Upper lobe of left lung (tissue), 4 donors: ENCODE data around the gene TRAPPC11.

ENCODE experiments used
- POLR2A ChIP-seq, 4 donors: fragments of 450-650 bp; IDR thresholded peaks; one replicate each; pipeline ENCODE4 v1.5.1; 2016 to 2017; ENCODE audit warnings: antibody characterized with exemption in 4 of 4, mild to moderate bottlenecking in 2 of 4
- POLR2AphosphoS5 ChIP-seq, 2 donors: sonication (generic); formaldehyde crosslinking; IDR thresholded peaks; one replicate each; pipeline ENCODE4 v1.5.1; 2017; ENCODE audit warnings: antibody characterized with exemption in 2 of 2
- TF ChIP-seq, protein P1 (sequence below), 6 experiments: fragments of 450-650 bp in 4 of 6; fragments of 200-600 bp in 2 of 6; sonication (generic) in 2 of 6; IDR thresholded peaks; one replicate each; pipeline ENCODE4 v1.5.1; 2016 to 2019; ENCODE audit warnings: antibody characterized with exemption in 6 of 6

DNA sequence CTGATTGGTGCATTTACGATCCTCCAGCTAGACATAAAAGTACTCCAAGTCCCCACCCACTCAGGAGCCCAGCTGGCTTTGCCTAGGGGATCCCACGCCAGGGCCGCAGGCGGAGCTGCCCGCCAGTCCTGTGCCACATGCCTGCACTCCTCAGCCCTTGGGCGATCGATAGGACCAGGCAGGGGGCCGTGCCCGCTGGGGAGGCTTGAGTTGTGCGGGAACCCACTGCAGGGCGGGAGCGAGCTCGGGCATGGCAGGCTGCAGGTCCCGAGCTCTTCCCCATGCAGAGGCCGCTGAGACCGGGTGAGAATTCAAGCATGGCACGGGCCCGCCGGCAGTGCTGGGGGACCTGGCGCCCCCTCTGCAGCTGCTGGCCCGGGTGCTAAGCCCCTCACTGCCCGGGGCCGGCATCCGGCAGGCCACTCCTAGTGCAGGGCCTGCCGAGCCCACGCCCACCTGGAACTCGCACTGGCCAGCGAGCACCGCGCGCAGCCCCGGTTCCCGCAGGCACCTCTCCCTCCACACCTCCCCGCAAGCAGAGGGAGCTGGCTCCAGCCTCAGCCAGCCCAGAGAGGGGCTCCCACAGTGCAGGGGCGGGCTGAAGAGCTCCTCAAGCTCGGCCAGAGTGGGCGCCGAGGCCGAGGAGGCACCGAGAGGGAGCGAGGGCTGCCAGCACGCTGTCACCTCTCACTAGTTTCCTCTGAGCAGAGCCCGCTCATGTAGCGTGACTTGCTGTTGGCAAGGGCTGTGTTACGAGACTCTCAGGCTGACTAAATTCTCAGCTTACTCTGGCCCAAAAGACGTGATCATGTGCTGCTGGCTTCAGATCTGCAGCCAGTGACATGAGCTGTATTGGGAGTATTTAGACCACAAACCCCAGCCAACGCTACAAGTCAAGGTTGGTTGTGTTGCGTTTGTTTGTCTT lies 87.5 kb downstream of the TRAPPC11 start:
- TF ChIP-seq, protein P1, sequence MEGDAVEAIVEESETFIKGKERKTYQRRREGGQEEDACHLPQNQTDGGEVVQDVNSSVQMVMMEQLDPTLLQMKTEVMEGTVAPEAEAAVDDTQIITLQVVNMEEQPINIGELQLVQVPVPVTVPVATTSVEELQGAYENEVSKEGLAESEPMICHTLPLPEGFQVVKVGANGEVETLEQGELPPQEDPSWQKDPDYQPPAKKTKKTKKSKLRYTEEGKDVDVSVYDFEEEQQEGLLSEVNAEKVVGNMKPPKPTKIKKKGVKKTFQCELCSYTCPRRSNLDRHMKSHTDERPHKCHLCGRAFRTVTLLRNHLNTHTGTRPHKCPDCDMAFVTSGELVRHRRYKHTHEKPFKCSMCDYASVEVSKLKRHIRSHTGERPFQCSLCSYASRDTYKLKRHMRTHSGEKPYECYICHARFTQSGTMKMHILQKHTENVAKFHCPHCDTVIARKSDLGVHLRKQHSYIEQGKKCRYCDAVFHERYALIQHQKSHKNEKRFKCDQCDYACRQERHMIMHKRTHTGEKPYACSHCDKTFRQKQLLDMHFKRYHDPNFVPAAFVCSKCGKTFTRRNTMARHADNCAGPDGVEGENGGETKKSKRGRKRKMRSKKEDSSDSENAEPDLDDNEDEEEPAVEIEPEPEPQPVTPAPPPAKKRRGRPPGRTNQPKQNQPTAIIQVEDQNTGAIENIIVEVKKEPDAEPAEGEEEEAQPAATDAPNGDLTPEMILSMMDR (IDR thresholded peaks at IDR 0.05) = no peak
- TF ChIP-seq POLR2AphosphoS5 (IDR thresholded peaks at IDR 0.05) = no peak
- TF ChIP-seq POLR2A (IDR thresholded peaks at IDR 0.05) = no peak
